Measurements from ENCODE around the gene WNT5A.

Gene WNT5A

GRCh38 chr3:55466526-55466925 is 20.6 kb downstream of the WNT5A start:
- Histone ChIP-seq H3K27ac (replicated peaks; ENCODE audit: low read length) (no peak overlapping the region), H2BK5ac (ENCODE audit: low read length) (no peak overlapping the region), H3K4me1 (ENCODE audit: control insufficient read depth in 2 of 2, insufficient read depth in 1 of 2, low read depth in 1 of 2, low read length in 2 of 2) (no peaks in the 10 kb centered on the region), H3K4me3 (ENCODE audit: low read length in 2 of 2) (no peak overlapping the region), H2BK120ac (ENCODE audit: low read depth, low read length) (no peak overlapping the region), H3K14ac (ENCODE audit: low read length) (no peak overlapping the region), H3K9ac (ENCODE audit: low read depth, low read length, poor library complexity) (no peak overlapping the region), H3K18ac (ENCODE audit: low read length) (no peak overlapping the region), H3K79me1 (ENCODE audit: low read depth, low read length) (no peaks in the 10 kb centered on the region), H3K9me3 (replicated peaks in 1 of 2; ENCODE audit: control insufficient read depth in 2 of 2, insufficient read depth in 1 of 2, low read depth in 1 of 2, low read length in 2 of 2) (no peaks in the 10 kb centered on the region), H4K91ac (ENCODE audit: low read depth, low read length, poor library complexity) (no peak overlapping the region), H3K4me2 (ENCODE audit: insufficient read depth, low read length, poor library complexity, severe bottlenecking) (no peak overlapping the region), H2BK12ac (ENCODE audit: low read length) (no peak overlapping the region), H2AFZ (ENCODE audit: low read length) (no peak overlapping the region), H3K4ac (ENCODE audit: low read length) (no peak overlapping the region), H3K23ac (ENCODE audit: low read depth, low read length, poor library complexity) (no peak overlapping the region), H2AK5ac (ENCODE audit: low read depth, low read length) (no peak overlapping the region), H2BK15ac (ENCODE audit: low read length) (no peak overlapping the region), H3K36me3 (replicated peaks in 1 of 2; ENCODE audit: control insufficient read depth in 2 of 2, insufficient read depth in 2 of 2, low read length in 2 of 2) (peaks cover 0 to 60% of the 10 kb centered on the region in 2 donors), H3K27me3 (ENCODE audit: control insufficient read depth in 3 of 3, insufficient read depth in 3 of 3, low read depth in 1 of 3, low read length in 3 of 3) (no peaks in the 10 kb centered on the region), H4K8ac (ENCODE audit: low read depth, low read length) (no peak overlapping the region)
- no CpG with 5 or more reads among the region's 3 CpGs for WGBS, 2 donors (ENCODE audit: extremely low coverage in 2 of 2, insufficient read length in 2 of 2, insufficient replicate concordance in 1 of 2)
- DNase-seq (ENCODE audit: low spot score), result no peak

- no peak overlapping the region for H3K4ac ChIP-seq (ENCODE audit: low read length)
- no peak overlapping the region for H3K14ac ChIP-seq (ENCODE audit: low read length)
- no peak overlapping the region for H3K4me2 ChIP-seq (ENCODE audit: insufficient read depth, low read length, poor library complexity, severe bottlenecking)
- no peak overlapping the region for H2BK12ac ChIP-seq (ENCODE audit: low read length)
- H3K23ac ChIP-seq (ENCODE audit: low read depth, low read length, poor library complexity), result no peak overlapping the region
- no peaks in the 10 kb centered on the region for H3K79me1 ChIP-seq (ENCODE audit: low read depth, low read length)
- no peak overlapping the region for H2BK15ac ChIP-seq (ENCODE audit: low read length)
- no peaks in the 10 kb centered on the region for H3K9me3 ChIP-seq (replicated peaks in 1 of 2; ENCODE audit: control insufficient read depth in 2 of 2, insufficient read depth in 1 of 2, low read depth in 1 of 2, low read length in 2 of 2)
- no peak overlapping the region for H2BK120ac ChIP-seq (ENCODE audit: low read depth, low read length)
- H3K18ac ChIP-seq (ENCODE audit: low read length), result no peak overlapping the region
- WGBS, 2 donors (ENCODE audit: extremely low coverage in 2 of 2, insufficient read length in 2 of 2, insufficient replicate concordance in 1 of 2), result no CpG with 5 or more reads among the region's 1 CpG
- no peak overlapping the region for H2AFZ ChIP-seq (ENCODE audit: low read length)
- H3K27me3 ChIP-seq (ENCODE audit: control insufficient read depth in 3 of 3, insufficient read depth in 3 of 3, low read depth in 1 of 3, low read length in 3 of 3), result no peaks in the 10 kb centered on the region
- no peak for DNase-seq (ENCODE audit: low spot score)
- H2AK5ac ChIP-seq (ENCODE audit: low read depth, low read length), result no peak overlapping the region
- H4K8ac ChIP-seq (ENCODE audit: low read depth, low read length), result no peak overlapping the region
- no peaks in the 10 kb centered on the region for H3K4me1 ChIP-seq (ENCODE audit: control insufficient read depth in 2 of 2, insufficient read depth in 1 of 2, low read depth in 1 of 2, low read length in 2 of 2)
- peaks cover 0 to 16% of the 10 kb centered on the region in 2 donors for H3K36me3 ChIP-seq (replicated peaks in 1 of 2; ENCODE audit: control insufficient read depth in 2 of 2, insufficient read depth in 2 of 2, low read length in 2 of 2)
- H3K27ac ChIP-seq (replicated peaks; ENCODE audit: low read length), result no peak overlapping the region
- no peak overlapping the region for H2BK5ac ChIP-seq (ENCODE audit: low read length)
- no peak overlapping the region for H3K9ac ChIP-seq (ENCODE audit: low read depth, low read length, poor library complexity)
- H3K4me3 ChIP-seq (ENCODE audit: low read length in 2 of 2), result no peak overlapping the region
- H4K91ac ChIP-seq (ENCODE audit: low read depth, low read length, poor library complexity), result no peak overlapping the region
These were observed 25.2 kb downstream of the WNT5A start for GRCh38 chr3:55461896-55462295.

GRCh38 chr3:55459838-55460237 is 27.3 kb downstream of the WNT5A start:
- Histone ChIP-seq H4K8ac (ENCODE audit: low read depth, low read length) (no peak overlapping the region), H2BK12ac (ENCODE audit: low read length) (no peak overlapping the region), H3K27me3 (ENCODE audit: control insufficient read depth in 3 of 3, insufficient read depth in 3 of 3, low read depth in 1 of 3, low read length in 3 of 3) (no peaks in the 10 kb centered on the region), H3K4me1 (ENCODE audit: control insufficient read depth in 2 of 2, insufficient read depth in 1 of 2, low read depth in 1 of 2, low read length in 2 of 2) (peaks cover 0 to 2% of the 10 kb centered on the region in 2 donors), H2BK15ac (ENCODE audit: low read length) (no peak overlapping the region), H3K23ac (ENCODE audit: low read depth, low read length, poor library complexity) (no peak overlapping the region), H3K9ac (ENCODE audit: low read depth, low read length, poor library complexity) (no peak overlapping the region), H3K9me3 (replicated peaks in 1 of 2; ENCODE audit: control insufficient read depth in 2 of 2, insufficient read depth in 1 of 2, low read depth in 1 of 2, low read length in 2 of 2) (no peaks in the 10 kb centered on the region), H2BK5ac (ENCODE audit: low read length) (no peak overlapping the region), H3K27ac (replicated peaks; ENCODE audit: low read length) (no peak overlapping the region), H4K91ac (ENCODE audit: low read depth, low read length, poor library complexity) (no peak overlapping the region), H3K4ac (ENCODE audit: low read length) (no peak overlapping the region), H3K4me3 (ENCODE audit: low read length in 2 of 2) (no peak overlapping the region), H2AFZ (ENCODE audit: low read length) (no peak overlapping the region), H3K18ac (ENCODE audit: low read length) (no peak overlapping the region), H3K14ac (ENCODE audit: low read length) (no peak overlapping the region), H3K79me1 (ENCODE audit: low read depth, low read length) (no peaks in the 10 kb centered on the region), H2AK5ac (ENCODE audit: low read depth, low read length) (no peak overlapping the region), H3K4me2 (ENCODE audit: insufficient read depth, low read length, poor library complexity, severe bottlenecking) (no peak overlapping the region), H3K36me3 (replicated peaks in 1 of 2; ENCODE audit: control insufficient read depth in 2 of 2, insufficient read depth in 2 of 2, low read length in 2 of 2) (no peaks in the 10 kb centered on the region), H2BK120ac (ENCODE audit: low read depth, low read length) (no peak overlapping the region)
- no peak for DNase-seq (ENCODE audit: low spot score)

- Histone ChIP-seq H2BK5ac (ENCODE audit: low read length) (no peak overlapping the region), H4K8ac (ENCODE audit: low read depth, low read length) (no peak overlapping the region), H2AK5ac (ENCODE audit: low read depth, low read length) (no peak overlapping the region), H2BK120ac (ENCODE audit: low read depth, low read length) (no peak overlapping the region), H3K9ac (ENCODE audit: low read depth, low read length, poor library complexity) (no peak overlapping the region), H2AFZ (ENCODE audit: low read length) (no peak overlapping the region), H4K91ac (ENCODE audit: low read depth, low read length, poor library complexity) (no peak overlapping the region), H3K79me1 (ENCODE audit: low read depth, low read length) (no peaks in the 10 kb centered on the region), H3K4ac (ENCODE audit: low read length) (no peak overlapping the region), H3K9me3 (replicated peaks in 1 of 2; ENCODE audit: control insufficient read depth in 2 of 2, insufficient read depth in 1 of 2, low read depth in 1 of 2, low read length in 2 of 2) (no peaks in the 10 kb centered on the region), H3K27ac (replicated peaks; ENCODE audit: low read length) (no peak overlapping the region), H3K4me1 (ENCODE audit: control insufficient read depth in 2 of 2, insufficient read depth in 1 of 2, low read depth in 1 of 2, low read length in 2 of 2) (peaks cover 0 to 2% of the 10 kb centered on the region in 2 donors), H3K36me3 (replicated peaks in 1 of 2; ENCODE audit: control insufficient read depth in 2 of 2, insufficient read depth in 2 of 2, low read length in 2 of 2) (no peaks in the 10 kb centered on the region), H3K23ac (ENCODE audit: low read depth, low read length, poor library complexity) (no peak overlapping the region), H3K4me2 (ENCODE audit: insufficient read depth, low read length, poor library complexity, severe bottlenecking) (no peak overlapping the region), H3K27me3 (ENCODE audit: control insufficient read depth in 3 of 3, insufficient read depth in 3 of 3, low read depth in 1 of 3, low read length in 3 of 3) (no peaks in the 10 kb centered on the region), H2BK15ac (ENCODE audit: low read length) (no peak overlapping the region), H3K14ac (ENCODE audit: low read length) (no peak overlapping the region), H3K4me3 (ENCODE audit: low read length in 2 of 2) (no peak overlapping the region), H2BK12ac (ENCODE audit: low read length) (no peak overlapping the region), H3K18ac (ENCODE audit: low read length) (no peak overlapping the region)
- no CpG with 5 or more reads among the region's 5 CpGs for WGBS, 2 donors (ENCODE audit: extremely low coverage in 2 of 2, insufficient read length in 2 of 2, insufficient replicate concordance in 1 of 2)
- no peak for DNase-seq (ENCODE audit: low spot score)
These were observed 28.8 kb downstream of the WNT5A start for GRCh38 chr3:55458181-55458790.

All from neuronal stem cell (in vitro differentiated cells).